ENCODE results near the gene DESI2. TPM values are rescaled to one million over a fixed set of nuclear protein-coding genes. Genes with fewer than 3 reads are reported as not detected.
"Not testable (repeated sequence)": the region's sequence is repeated elsewhere in the genome, so short reads cannot be mapped to it uniquely, and the experiment has no call there.

Gene DESI2
- total RNA-seq, 3 donors from 2014 or later: 26.9 to 30.6 (median 29.7) TPM

GRCh38 chr1:244654108-244655038 lies 1.4 kb downstream of the DESI2 start:
- ATAC-seq: no peak
- intact Hi-C loops (cut with DNase I, micrococcal nuclease): no loop called here
- no peak for TF ChIP-seq CTCF (IDR thresholded peaks at IDR 0.05)
- H3K4me1 ChIP-seq (ENCODE audit: low read depth): peaks cover 32% of the 10 kb centered on the region
- H3K36me3 ChIP-seq (ENCODE audit: low read depth): peaks cover 4% of the 10 kb centered on the region
- no peak for DNase-seq
- peak overlapping the region; percentile 83 for H3K4me3 ChIP-seq
- H3K9me3 ChIP-seq: no peaks in the 10 kb centered on the region

- ATAC-seq: no peak
- no peak for TF ChIP-seq CTCF (IDR thresholded peaks at IDR 0.05)
- H3K4me3 ChIP-seq: no peak overlapping the region
- DNase-seq: no peak
- peaks cover 4% of the 10 kb centered on the region for H3K36me3 ChIP-seq (ENCODE audit: low read depth)
- no peaks in the 10 kb centered on the region for H3K9me3 ChIP-seq
- H3K4me1 ChIP-seq (ENCODE audit: low read depth): peaks cover 32% of the 10 kb centered on the region
- intact Hi-C loops (cut with DNase I, micrococcal nuclease): no loop called here
These were observed 2.3 kb downstream of the DESI2 start for GRCh38 chr1:244655186-244655585.

GRCh38 chr1:244657421-244657820 lies 4.5 kb downstream of the DESI2 start:
- no peak for TF ChIP-seq CTCF (IDR thresholded peaks at IDR 0.05)
- intact Hi-C loops (cut with DNase I, micrococcal nuclease): no loop called here
- Histone ChIP-seq H3K36me3 (ENCODE audit: low read depth) (peaks cover 4% of the 10 kb centered on the region), H3K4me3 (no peak overlapping the region), H3K4me1 (ENCODE audit: low read depth) (peaks cover 32% of the 10 kb centered on the region), H3K9me3 (no peaks in the 10 kb centered on the region)
- DNase-seq (no peak), ATAC-seq (no peak)

GRCh38 chr1:244659694-244660093 lies 6.8 kb downstream of the DESI2 start:
- Histone ChIP-seq H3K36me3 (ENCODE audit: low read depth) (no peaks in the 10 kb centered on the region), H3K9me3 (no peaks in the 10 kb centered on the region), H3K4me3 (no peak overlapping the region), H3K4me1 (ENCODE audit: low read depth) (peaks cover 30% of the 10 kb centered on the region)
- TF ChIP-seq CTCF (IDR thresholded peaks at IDR 0.05): no peak
- ATAC-seq (no peak), DNase-seq (no peak)
- intact Hi-C loops (cut with DNase I, micrococcal nuclease): no loop called here

- intact Hi-C loops (cut with DNase I, micrococcal nuclease): no loop called here
- H3K4me3 ChIP-seq: no peak overlapping the region
- no peaks in the 10 kb centered on the region for H3K36me3 ChIP-seq (ENCODE audit: low read depth)
- ATAC-seq (no peak), DNase-seq (no peak)
- no peaks in the 10 kb centered on the region for H3K9me3 ChIP-seq
- TF ChIP-seq CTCF (IDR thresholded peaks at IDR 0.05): no peak
- peaks cover 27% of the 10 kb centered on the region for H3K4me1 ChIP-seq (ENCODE audit: low read depth)
These were observed 7.7 kb downstream of the DESI2 start for GRCh38 chr1:244660595-244660994.

GRCh38 chr1:244661569-244662312 lies 8.8 kb downstream of the DESI2 start:
- H3K36me3 ChIP-seq (ENCODE audit: low read depth); intact Hi-C loops (cut with DNase I, micrococcal nuclease); H3K9me3 ChIP-seq; H3K4me3 ChIP-seq; DNase-seq; ATAC-seq: not testable (repeated sequence)
- peaks cover 19% of the 10 kb centered on the region for H3K4me1 ChIP-seq (ENCODE audit: low read depth)
